GM12891 (cell line): ENCODE data around the gene PRDM16.

Experiments
- POLR2A ChIP-seq: IDR thresholded peaks from 2 replicates; pipeline ENCODE4 v1.6.1; 2011; ENCODE audit warnings: low read depth, low read length, control low read depth
- POLR2AphosphoS5 ChIP-seq: IDR thresholded peaks from 2 replicates; pipeline ENCODE4 v1.6.1; 2011; ENCODE audit warnings: low read depth, low read length, control low read depth

DNA sequence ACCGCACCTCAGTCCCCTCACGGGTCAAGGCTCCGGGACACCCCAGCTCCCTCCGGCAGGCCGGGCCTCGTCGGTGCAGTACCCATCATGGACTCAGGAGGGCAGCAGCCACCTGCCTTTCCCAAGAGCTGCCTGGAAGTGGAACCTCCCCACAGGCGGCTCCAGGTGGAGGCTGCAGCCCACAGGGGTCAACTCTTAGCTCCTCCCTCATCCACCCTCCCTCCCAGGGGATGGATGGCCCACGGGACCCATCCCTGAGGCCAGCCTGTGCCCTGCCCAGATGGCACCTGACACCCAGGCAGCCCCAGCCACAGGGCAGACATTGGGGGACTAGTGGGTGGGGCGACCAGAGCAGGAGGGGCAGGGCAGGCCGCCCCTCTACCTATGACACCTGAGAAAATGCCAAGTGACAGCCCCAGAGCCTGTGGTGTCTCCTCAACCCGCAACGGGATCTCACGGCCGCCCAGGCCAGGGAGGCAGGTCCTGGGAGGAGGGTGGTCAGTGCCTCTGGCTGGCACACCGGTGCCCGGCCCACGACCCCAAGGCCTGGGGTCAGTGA lies 384.3 kb downstream of the PRDM16 start:
- no peak for TF ChIP-seq POLR2A
- no peak for TF ChIP-seq POLR2AphosphoS5
